ENCODE results near the gene NCOA5.

NCOA5 gene

GRCh38 chr20:46011631-46012482 lies 77.9 kb downstream of the NCOA5 start:
- DNase-seq = peak; percentile 34 to 57

Measured in CD4-positive, alpha-beta T cell treated with Interleukin-4 for 1 hour (primary cell).